IPS-18a (cell line): ENCODE data around the gene AVP.
"Not testable (repeated sequence)": the region's sequence is repeated elsewhere in the genome, so short reads cannot be mapped to it uniquely, and the experiment has no call there.

Source experiments
- H3K27ac ChIP-seq: one replicate; pipeline ENCODE4 v1.5.1; 2013; ENCODE audit warnings: low read length
- H3K27me3 ChIP-seq: one replicate; pipeline ENCODE4 v1.6.1; 2013; ENCODE audit warnings: mild to moderate bottlenecking, low read length; ENCODE audit not compliant: control insufficient read depth, insufficient read depth
- H3K36me3 ChIP-seq: one replicate; pipeline ENCODE4 v1.6.1; 2013; ENCODE audit warnings: low read depth, low read length; ENCODE audit not compliant: control insufficient read depth
- H3K4me1 ChIP-seq: one replicate; pipeline ENCODE4 v1.6.1; 2013; ENCODE audit warnings: low read depth, low read length; ENCODE audit not compliant: control insufficient read depth
- H3K4me3 ChIP-seq: one replicate; pipeline ENCODE4 v1.5.1; 2013; ENCODE audit warnings: low read length
- H3K9ac ChIP-seq: one replicate; pipeline ENCODE4 v1.6.1; 2013; ENCODE audit warnings: mild to moderate bottlenecking, low read length, moderate library complexity
- H3K9me3 ChIP-seq: one replicate; pipeline ENCODE4 v1.6.1; 2013; ENCODE audit warnings: low read depth, low read length; ENCODE audit not compliant: control insufficient read depth

AVP gene

DNA sequence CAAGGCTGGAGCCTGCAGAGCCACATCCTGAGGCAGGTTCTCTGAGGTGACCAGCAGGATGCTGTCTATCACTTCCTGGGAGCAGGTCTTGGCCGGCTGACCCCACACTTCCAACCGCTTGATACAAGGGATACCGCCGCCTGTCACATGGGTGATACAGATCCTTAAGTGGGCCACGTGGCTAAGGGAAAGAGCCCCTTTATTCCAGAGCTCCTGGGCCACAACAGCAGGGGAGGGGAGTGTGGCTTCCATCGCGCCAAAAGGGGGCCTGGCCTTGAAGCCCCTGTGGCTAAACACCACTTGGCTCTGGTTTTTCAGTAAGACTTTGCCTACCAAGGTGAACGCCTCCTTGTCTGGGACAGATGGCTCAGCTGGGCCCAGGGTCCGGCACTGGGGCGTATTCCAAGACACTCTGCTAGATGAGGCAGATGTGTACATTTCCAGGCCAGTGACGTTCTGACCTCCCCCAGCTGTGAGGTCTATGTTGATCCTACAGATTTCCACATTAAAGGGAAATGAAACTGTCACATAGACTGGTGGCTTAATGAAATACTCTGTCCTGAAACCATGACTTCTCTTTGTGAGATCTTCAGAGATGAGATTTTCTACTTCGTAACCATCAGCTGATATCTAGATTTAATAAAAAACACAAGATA is 37.6 kb upstream of the AVP start:
- H3K27ac ChIP-seq: no peak overlapping the region
- H3K9ac ChIP-seq: no peak overlapping the region
- H3K4me3 ChIP-seq: no peak overlapping the region
- H3K4me1 ChIP-seq: no peaks in the 10 kb centered on the region
- peaks cover 8% of the 10 kb centered on the region for H3K36me3 ChIP-seq
- no peaks in the 10 kb centered on the region for H3K27me3 ChIP-seq
- H3K9me3 ChIP-seq: peaks cover 4% of the 10 kb centered on the region

DNA sequence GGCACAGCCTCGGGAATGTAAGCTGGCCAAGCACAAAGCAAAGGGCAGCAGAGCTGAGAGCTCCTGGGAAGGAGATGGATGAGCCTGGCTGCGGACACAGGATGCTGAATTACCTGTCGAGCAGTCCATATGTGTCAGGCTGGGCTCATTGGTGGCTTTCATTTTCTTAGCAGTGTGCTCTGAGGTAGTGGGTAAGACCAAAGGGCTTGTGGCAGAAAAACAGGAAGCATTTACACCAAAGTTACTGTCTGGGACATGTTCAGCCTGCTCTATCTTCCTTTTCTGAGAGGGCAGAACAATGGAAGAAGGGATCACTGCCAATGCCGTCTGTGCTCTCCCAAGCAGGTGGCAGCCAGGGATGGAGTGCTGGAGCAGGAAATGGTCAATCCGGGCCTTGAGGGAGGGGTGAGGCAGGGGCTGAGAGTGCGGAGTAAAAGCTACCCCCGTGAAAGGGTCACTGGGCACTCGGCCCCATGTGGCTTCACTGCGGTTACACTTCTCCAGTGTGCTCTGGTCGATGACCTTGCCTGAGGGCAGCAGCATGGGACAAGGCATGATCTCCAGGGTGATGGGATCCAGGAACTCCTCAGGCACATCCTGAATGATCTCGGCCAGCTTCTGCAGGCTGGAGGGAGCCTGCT is 36.9 kb upstream of the AVP start:
- Histone ChIP-seq H3K4me3 (no peak overlapping the region), H3K27ac (no peak overlapping the region), H3K4me1 (no peaks in the 10 kb centered on the region), H3K9ac (no peak overlapping the region), H3K36me3 (peaks cover 8% of the 10 kb centered on the region), H3K9me3 (peaks cover 4% of the 10 kb centered on the region), H3K27me3 (no peaks in the 10 kb centered on the region)

DNA sequence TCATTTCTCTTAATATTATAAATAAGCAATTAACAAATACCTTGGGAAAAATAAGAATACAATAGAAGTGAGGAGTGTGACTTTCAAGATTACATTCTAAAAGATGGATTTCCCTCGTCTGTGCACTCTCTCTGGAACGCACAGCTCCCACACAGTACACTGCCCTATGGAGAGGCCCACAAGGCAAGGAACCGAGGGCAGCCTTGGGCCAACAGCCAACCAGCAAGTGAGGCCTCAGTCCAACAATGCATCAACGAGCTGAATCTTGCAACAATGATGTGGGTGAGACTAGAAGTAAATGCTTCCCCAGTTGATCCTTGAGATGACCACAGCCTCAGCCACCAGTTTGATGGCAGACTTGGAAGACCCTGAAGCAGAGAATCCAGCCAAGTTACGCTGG is 34.5 kb upstream of the AVP start:
- no peaks in the 10 kb centered on the region for H3K4me1 ChIP-seq
- no peak overlapping the region for H3K27ac ChIP-seq

DNA sequence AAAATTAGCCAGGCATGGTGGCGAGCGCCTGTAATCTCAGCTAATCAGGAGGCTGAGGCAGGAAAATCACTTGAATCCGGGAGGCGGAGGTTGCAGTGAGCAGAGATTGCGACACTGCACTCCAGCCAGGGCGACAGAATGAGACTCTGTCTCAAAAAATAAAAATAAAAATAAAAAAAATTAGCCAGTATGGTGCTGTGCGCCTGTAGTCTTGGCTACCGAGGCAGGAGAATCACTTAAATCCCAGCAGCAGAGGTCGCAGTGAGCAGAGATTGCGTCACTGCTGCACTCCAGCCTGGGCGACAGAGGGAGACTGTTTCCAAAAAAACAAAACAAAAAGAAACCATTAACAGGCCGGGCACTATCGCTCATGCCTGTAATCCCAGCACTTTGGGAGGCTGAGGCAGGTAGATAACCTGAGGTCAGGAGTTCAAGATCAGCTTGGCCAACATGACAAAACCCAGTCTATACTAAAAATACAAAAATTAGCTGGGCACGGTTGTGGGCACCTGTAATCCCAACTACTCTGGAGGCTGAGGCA is 33.4 kb upstream of the AVP start:
- not testable (repeated sequence) for H3K9me3 ChIP-seq, H3K9ac ChIP-seq, H3K4me1 ChIP-seq, H3K27me3 ChIP-seq, H3K27ac ChIP-seq, H3K4me3 ChIP-seq, H3K36me3 ChIP-seq

More for the DNA sequence above, 34.5 kb upstream of the AVP start:
- H3K9ac ChIP-seq: no peak overlapping the region
- peaks cover 4% of the 10 kb centered on the region for H3K9me3 ChIP-seq
- H3K4me3 ChIP-seq: no peak overlapping the region
- H3K27me3 ChIP-seq: no peaks in the 10 kb centered on the region
- peaks cover 8% of the 10 kb centered on the region for H3K36me3 ChIP-seq

DNA sequence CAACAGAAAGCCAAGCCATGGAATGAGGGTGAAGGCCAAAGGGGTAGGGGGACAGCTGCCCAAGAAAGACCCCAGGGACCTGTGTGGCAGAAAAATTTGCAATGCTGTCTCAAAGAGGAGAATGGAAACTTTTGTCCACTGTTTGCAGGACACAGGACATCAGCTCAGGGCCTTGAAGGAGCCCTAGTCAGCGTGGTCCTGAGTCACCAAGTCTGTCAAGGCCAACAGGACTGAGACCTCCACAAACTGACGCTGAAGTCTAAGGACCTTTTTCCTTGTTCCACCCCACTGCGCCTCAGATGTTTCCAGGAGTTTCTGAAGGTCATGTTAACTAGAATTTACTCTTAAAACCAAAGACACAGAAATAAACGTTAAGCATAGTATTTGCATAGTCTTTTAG is 31.8 kb upstream of the AVP start:
- no peaks in the 10 kb centered on the region for H3K9me3 ChIP-seq
- no peaks in the 10 kb centered on the region for H3K27me3 ChIP-seq
- H3K36me3 ChIP-seq: no peaks in the 10 kb centered on the region
- H3K4me1 ChIP-seq: no peaks in the 10 kb centered on the region
- H3K4me3 ChIP-seq: no peak overlapping the region
- no peak overlapping the region for H3K27ac ChIP-seq
- H3K9ac ChIP-seq: no peak overlapping the region

DNA sequence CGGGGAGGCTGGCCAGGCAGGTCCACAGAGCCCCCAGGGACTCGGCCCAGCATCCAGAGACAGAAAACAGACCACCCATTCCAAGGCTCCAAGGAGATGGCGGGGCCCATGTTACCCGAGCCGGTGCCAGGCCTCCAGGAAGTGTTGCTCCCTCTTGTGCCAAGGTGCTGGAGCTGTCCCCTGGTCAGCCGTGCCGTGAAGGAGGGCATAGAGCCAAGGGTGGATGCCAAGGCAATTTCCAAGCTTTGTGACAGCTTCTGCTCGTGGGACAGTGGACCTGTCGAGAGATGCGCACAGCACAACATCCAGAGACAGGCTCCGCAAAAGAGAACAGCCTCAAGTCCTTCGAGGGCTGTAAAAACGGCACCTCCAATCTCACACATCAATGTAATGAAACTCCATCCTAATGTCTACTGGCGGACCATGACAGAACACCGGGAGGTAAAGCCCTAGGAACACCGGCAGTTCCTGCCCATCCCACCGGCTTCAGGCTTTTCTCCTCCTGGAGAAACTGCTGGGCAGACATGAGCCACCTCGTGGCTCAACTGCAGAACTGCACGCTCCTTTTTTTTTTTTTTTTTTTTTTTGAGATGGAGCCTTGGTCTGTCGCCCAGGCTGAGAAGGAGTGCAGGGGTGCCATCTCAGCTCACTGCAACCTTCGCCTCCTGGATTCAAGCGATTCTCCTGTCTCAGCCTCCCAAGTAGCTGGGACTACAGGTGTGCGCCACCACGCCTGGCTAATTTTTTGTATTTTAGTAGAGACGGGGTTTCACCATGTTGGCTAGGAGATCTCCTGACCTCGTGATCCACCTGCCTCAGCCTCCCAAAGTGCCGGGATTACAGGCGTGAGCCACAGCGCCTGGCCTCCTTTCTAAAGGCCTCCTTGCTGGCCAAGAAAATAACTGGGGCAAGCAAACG is 30.9 kb upstream of the AVP start:
- Histone ChIP-seq H3K4me1 (no peaks in the 10 kb centered on the region), H3K4me3 (no peak overlapping the region), H3K27me3 (no peaks in the 10 kb centered on the region), H3K36me3 (no peaks in the 10 kb centered on the region), H3K9me3 (no peaks in the 10 kb centered on the region), H3K9ac (no peak overlapping the region), H3K27ac (no peak overlapping the region)

DNA sequence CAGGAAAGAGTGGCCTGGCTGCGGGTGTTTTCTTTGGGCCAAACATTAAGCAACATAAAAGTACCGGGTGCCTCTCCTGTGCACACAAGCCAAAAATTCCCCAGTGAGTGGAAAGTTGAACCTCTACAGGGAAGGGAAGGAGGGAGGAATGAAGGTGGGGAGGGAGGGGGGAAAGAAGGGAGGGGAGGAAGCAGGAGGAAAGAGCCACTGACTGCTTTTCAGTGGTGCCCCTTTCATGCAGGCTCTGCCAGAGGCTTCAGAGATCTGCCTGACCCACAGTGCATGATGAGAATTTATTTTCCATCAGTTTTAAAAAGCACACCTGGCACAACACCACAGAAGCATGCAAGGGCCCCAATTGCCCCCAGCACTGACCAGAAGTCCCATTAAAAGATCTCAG is 27.5 kb upstream of the AVP start:
- peaks cover 7% of the 10 kb centered on the region for H3K4me1 ChIP-seq
- H3K9ac ChIP-seq: no peak overlapping the region
- no peaks in the 10 kb centered on the region for H3K9me3 ChIP-seq
- H3K4me3 ChIP-seq: no peak overlapping the region
- H3K36me3 ChIP-seq: no peaks in the 10 kb centered on the region
- H3K27me3 ChIP-seq: no peaks in the 10 kb centered on the region
- no peak overlapping the region for H3K27ac ChIP-seq

DNA sequence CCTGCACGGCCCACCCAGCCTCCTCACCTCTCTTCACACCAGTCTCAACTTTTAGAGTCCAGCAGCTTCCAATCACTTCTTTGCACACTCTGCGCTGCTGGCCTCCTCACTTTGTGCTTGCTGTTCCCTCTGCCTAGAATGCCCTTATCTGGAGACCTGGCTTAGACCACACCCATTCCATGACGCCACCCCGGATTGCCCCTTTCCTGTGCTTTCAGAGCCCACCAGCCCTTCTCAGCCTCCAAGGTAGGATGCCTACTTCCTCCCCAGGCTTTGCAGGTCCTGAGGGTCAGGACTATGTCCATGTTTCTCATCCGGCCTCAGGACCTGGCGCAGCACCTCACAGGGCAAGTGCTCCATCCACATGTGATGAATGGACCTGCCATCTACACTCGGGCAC is 27.0 kb upstream of the AVP start:
- no peak overlapping the region for H3K27ac ChIP-seq
- no peaks in the 10 kb centered on the region for H3K36me3 ChIP-seq
- no peak overlapping the region for H3K9ac ChIP-seq
- no peaks in the 10 kb centered on the region for H3K9me3 ChIP-seq
- H3K4me1 ChIP-seq: peaks cover 12% of the 10 kb centered on the region
- no peak overlapping the region for H3K4me3 ChIP-seq
- H3K27me3 ChIP-seq: no peaks in the 10 kb centered on the region

DNA sequence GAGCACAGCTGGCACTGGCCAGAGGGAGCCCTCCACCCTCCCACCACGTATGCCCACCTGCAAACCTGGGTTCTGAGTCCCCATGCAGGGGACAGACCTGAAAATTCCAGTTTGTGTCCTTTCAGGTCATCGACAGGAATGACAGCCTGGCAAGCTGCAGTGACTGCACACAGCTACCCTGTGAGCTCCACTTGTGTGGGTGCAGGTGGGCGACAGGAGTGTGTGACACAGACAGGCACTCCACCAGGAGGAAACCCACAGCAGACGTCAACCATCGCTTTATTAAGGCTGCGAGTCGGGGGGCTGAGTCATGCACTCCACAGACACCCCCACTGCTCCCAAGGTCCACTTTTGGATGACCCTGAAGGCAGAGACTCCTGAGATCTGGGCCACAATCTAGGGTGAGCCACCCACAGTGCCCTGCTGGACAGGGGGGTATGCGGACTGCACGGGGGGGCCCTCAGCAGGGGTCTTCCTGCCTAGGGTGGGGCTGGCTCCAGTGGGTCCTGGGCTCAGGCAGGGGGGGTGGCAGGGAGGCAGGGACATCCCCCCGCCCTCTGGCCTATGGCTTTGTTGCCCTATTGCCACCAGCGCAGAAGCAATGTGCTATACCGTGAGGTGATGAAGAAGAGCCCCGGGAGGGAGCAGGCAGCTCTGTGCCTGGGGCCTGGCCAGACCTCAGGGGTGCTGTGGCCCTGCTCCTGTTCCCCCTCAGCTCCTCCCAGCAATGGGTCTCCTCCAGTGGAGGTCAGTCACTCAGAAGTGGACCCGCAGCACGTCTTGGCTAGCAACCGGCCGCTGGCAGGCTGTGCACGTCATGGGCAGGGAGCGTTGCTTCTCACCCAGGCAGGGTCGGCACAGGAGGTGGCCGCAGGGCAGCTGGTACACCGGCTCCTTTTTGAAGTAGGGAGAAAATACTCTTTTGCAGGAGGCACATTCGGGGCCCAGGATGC is 25.1 kb upstream of the AVP start:
- Histone ChIP-seq H3K27ac (no peak overlapping the region), H3K9ac (no peak overlapping the region), H3K4me3 (no peak overlapping the region), H3K9me3 (no peaks in the 10 kb centered on the region), H3K27me3 (no peaks in the 10 kb centered on the region), H3K36me3 (no peaks in the 10 kb centered on the region), H3K4me1 (peaks cover 14% of the 10 kb centered on the region)

DNA sequence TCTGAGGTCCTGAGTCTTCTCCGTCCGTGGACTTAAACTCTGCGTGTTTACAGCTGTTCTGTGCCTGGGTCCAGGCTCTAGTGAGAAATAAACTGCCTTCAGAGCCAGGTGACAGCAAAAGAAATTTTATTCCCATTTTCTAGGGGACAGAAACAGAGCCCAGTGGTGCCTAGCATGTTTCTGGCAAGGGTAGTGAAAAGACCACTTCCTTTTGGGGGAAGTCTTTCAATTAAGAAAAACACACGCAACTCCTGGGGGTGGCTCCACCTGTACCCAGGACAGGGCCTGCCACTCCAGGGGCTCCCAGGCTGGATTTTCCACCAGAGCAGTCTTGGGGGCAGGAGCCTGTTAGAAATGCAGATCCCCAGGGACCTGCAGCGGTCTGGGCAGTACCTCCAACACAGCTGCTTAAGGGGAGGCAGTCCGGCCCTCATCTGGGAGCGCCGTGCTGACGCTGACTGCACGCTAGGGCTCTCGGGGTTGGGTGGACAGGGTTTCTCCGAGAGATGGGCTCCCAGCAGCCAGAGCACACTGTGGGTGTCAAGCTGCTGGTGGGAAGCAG is 23.0 kb upstream of the AVP start:
- Histone ChIP-seq H3K4me3 (no peak overlapping the region), H3K27me3 (no peaks in the 10 kb centered on the region), H3K9me3 (no peaks in the 10 kb centered on the region), H3K4me1 (peaks cover 14% of the 10 kb centered on the region), H3K36me3 (no peaks in the 10 kb centered on the region), H3K9ac (no peak overlapping the region), H3K27ac (no peak overlapping the region)
